ENCODE data around the gene TAF4B.

DNA sequence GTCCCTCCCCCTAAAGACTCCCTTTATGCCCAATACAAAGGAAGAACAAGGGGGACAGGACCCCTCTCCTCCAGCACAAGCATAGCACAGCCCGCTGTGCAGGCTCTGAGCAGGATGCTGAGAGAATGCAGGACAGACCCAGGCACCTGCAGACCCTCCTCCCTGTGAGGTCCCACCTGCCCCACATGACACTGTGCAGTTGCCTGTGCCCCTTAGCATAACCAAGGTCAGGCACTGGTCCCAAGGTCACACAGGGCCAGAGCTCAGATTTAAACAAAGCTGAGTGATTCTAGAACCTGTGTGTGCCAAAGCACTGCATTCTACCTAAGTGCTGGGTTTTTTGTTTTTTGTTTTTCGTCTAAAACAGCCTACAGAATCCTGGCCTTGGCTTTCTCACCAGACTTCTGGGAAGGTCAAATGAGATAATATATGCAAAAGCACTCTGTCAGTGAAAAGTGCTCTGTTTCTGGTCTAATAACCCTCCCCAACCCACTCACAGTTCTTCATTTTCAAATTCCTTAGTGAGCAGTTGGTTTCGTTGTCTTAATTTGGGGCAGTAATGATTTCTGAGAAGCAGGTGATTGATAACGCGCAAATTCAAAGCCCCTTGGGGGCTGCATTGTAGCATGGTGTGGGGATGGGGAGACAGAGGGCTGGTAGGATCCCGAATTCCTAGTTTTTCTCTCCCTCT lies 196.4 kb downstream of the TAF4B start:
- TF ChIP-seq, protein P1, sequence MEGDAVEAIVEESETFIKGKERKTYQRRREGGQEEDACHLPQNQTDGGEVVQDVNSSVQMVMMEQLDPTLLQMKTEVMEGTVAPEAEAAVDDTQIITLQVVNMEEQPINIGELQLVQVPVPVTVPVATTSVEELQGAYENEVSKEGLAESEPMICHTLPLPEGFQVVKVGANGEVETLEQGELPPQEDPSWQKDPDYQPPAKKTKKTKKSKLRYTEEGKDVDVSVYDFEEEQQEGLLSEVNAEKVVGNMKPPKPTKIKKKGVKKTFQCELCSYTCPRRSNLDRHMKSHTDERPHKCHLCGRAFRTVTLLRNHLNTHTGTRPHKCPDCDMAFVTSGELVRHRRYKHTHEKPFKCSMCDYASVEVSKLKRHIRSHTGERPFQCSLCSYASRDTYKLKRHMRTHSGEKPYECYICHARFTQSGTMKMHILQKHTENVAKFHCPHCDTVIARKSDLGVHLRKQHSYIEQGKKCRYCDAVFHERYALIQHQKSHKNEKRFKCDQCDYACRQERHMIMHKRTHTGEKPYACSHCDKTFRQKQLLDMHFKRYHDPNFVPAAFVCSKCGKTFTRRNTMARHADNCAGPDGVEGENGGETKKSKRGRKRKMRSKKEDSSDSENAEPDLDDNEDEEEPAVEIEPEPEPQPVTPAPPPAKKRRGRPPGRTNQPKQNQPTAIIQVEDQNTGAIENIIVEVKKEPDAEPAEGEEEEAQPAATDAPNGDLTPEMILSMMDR (conservative IDR thresholded peaks at IDR 0.05; ENCODE audit: low read depth, low read length) = no peak
- TF ChIP-seq EZH2 (IDR thresholded peaks at IDR 0.05; ENCODE audit: low read length, unreplicated experiment) = no peak

Measured in PC-3 (cell line).